Measurements from ENCODE around the gene MAN1C1.

The MAN1C1 gene

GRCh38 chr1:25612421-25612820 is 4.2 kb upstream of the MAN1C1 start:
- in situ Hi-C loops (cut with HindIII; ENCODE audit: low sequenced_read_pairs) = loop anchor here (5.0 kb wide), 1 partner anchor 100 kb away; no protein-coding TSS in a partner anchor

- in situ Hi-C loops (cut with HindIII; ENCODE audit: low sequenced_read_pairs) = loop anchor here (5.0 kb wide), 1 partner anchor 99 kb away; no protein-coding TSS in a partner anchor
Observed at GRCh38 chr1:25613091-25613490, 3.5 kb upstream of the MAN1C1 start.

GRCh38 chr1:25614501-25615171 is 2.0 kb upstream of the MAN1C1 start:
- in situ Hi-C loops (cut with HindIII; ENCODE audit: low sequenced_read_pairs) = loop anchor here (5.0 kb wide), 1 partner anchor 98 kb away; no protein-coding TSS in a partner anchor

- in situ Hi-C loops (cut with HindIII; ENCODE audit: low sequenced_read_pairs) = no loop called here
Observed at GRCh38 chr1:25615172-25615541, 1.4 kb upstream of the MAN1C1 start.

- in situ Hi-C loops (cut with HindIII; ENCODE audit: low sequenced_read_pairs) = no loop called here
Observed at GRCh38 chr1:25615563-25616094, 962 bp upstream of the MAN1C1 start.

- in situ Hi-C loops (cut with HindIII; ENCODE audit: low sequenced_read_pairs) = no loop called here
Observed at GRCh38 chr1:25616987-25617624, 515 bp downstream of the MAN1C1 start.

- in situ Hi-C loops (cut with HindIII; ENCODE audit: low sequenced_read_pairs) = no loop called here
Observed at GRCh38 chr1:25617625-25618432, 1.2 kb downstream of the MAN1C1 start.

- in situ Hi-C loops (cut with HindIII; ENCODE audit: low sequenced_read_pairs) = no loop called here
Observed at GRCh38 chr1:25618433-25618808, 1.8 kb downstream of the MAN1C1 start.

- in situ Hi-C loops (cut with HindIII; ENCODE audit: low sequenced_read_pairs) = no loop called here
Observed at GRCh38 chr1:25619101-25619890, 2.7 kb downstream of the MAN1C1 start.

- in situ Hi-C loops (cut with HindIII; ENCODE audit: low sequenced_read_pairs) = no loop called here
Observed at GRCh38 chr1:25620211-25620610, 3.6 kb downstream of the MAN1C1 start.

GRCh38 chr1:25620701-25621350 is 4.2 kb downstream of the MAN1C1 start:
- in situ Hi-C loops (cut with HindIII; ENCODE audit: low sequenced_read_pairs) = no loop called here

- in situ Hi-C loops (cut with HindIII; ENCODE audit: low sequenced_read_pairs) = no loop called here
Observed at GRCh38 chr1:25621876-25622275, 5.3 kb downstream of the MAN1C1 start.

GRCh38 chr1:25622531-25622930 is 5.9 kb downstream of the MAN1C1 start:
- in situ Hi-C loops (cut with HindIII; ENCODE audit: low sequenced_read_pairs) = no loop called here

- in situ Hi-C loops (cut with HindIII; ENCODE audit: low sequenced_read_pairs) = no loop called here
Observed at GRCh38 chr1:25623007-25623406, 6.4 kb downstream of the MAN1C1 start.

- in situ Hi-C loops (cut with HindIII; ENCODE audit: low sequenced_read_pairs) = no loop called here
Observed at GRCh38 chr1:25623731-25624130, 7.1 kb downstream of the MAN1C1 start.

GRCh38 chr1:25624156-25624555 is 7.6 kb downstream of the MAN1C1 start:
- in situ Hi-C loops (cut with HindIII; ENCODE audit: low sequenced_read_pairs) = no loop called here

- in situ Hi-C loops (cut with HindIII; ENCODE audit: low sequenced_read_pairs) = no loop called here
Observed at GRCh38 chr1:25624604-25625003, 8.0 kb downstream of the MAN1C1 start.

GRCh38 chr1:25626018-25626417 is 9.4 kb downstream of the MAN1C1 start:
- in situ Hi-C loops (cut with HindIII; ENCODE audit: low sequenced_read_pairs) = no loop called here

- in situ Hi-C loops (cut with HindIII; ENCODE audit: low sequenced_read_pairs) = no loop called here
Observed at GRCh38 chr1:25628741-25629421, 12.3 kb downstream of the MAN1C1 start.

- in situ Hi-C loops (cut with HindIII; ENCODE audit: low sequenced_read_pairs) = no loop called here
Observed at GRCh38 chr1:25629836-25630235, 13.2 kb downstream of the MAN1C1 start.
